HG03342 (cell line): Measurements from ENCODE around the gene SYT1.
"Not testable (repeated sequence)": the region's sequence is repeated elsewhere in the genome, so short reads cannot be mapped to it uniquely, and the experiment has no call there.

ENCODE experiments used
- ATAC-seq: cut with Tn5 transposase; IDR thresholded peaks from one replicate; pipeline ENCODE4 v1.9.1; 2021; ENCODE audit warnings: mild to moderate bottlenecking, moderate library complexity; ENCODE audit not compliant: unreplicated experiment

Gene SYT1

DNA sequence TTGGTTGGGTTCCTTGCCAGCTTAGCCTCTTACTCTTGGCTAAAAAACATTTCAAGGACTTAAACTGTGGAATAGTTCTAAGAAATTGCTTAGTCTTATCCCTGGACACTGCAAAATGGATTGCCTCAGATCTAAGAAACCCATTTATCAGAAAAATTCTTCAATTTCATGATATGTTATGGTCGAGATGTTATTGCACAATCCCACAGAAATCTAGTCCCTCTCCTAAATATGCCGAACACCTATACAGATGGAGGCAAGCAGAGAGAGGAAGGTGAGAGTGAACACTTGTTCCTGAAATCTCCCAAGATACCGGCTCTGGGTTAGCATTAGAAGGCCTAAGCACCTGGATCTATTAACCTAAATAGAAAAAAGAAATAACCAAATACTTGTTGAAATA is 559.0 kb downstream of the SYT1 start:
- no peak for ATAC-seq

DNA sequence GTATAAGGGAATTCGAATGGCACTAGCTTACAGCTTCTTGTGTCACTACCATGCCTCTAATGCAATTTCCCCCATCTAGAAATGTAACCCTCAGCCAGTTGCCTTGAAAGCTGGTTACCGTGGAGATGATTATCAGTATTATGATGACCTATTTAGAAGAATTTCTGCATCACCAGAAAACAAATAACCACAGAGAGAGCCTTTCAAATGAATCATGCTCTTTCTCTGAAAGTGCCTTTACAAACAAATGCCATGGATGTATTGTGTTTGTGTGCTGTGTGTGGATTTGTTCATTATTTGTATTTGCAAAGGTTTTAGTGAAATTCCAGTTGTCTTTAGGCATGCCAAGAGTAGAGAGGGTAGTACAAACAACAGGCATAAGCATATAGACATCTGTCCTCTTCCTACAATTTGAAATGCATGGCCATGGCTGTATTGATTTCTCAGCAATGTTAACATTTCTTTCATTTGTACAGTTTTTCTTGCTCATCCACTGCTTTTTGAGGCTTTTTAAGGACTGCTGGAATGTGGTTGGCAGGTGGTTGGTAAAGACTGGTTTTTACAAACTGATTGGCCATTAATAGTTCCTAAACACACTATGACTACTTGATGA is 559.6 kb downstream of the SYT1 start:
- ATAC-seq: no peak

DNA sequence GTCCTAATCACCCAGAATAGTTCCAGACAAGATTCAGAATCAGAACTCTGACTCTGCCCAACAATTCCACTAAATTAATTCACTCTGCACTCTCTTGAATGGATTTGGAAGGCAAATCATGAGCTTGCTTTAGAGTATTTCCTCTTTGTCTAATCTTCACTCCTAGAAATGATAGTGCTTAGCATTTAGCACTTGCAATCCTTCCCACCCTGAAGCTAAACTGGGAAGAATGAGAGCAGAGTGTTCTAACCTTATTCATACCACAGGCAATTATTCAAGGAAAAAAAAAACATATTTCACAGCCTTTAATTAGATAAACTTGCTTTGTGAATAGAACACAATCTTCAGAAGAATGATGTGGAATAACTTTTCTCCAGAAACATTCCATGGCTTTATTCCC is 561.5 kb downstream of the SYT1 start:
- ATAC-seq: no peak

DNA sequence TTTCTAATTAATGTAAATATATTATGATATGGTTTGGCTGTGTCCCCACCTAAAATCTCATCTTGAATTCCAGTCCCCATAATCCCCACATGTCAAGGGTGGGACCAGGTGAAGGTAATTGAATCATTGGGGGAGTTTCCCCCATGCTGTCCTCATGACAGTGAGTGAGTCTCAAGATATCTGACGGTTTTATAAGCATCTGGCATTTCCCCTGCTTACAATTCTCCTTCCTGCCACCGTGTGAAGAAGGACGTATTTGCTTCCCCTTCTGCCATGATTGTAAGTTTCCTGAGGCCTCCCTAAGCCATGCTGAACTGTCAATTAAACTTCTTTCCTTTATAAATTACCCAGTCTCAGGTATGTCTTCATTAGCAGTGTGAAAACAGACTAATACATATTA is 562.2 kb downstream of the SYT1 start:
- not testable (repeated sequence) for ATAC-seq

DNA sequence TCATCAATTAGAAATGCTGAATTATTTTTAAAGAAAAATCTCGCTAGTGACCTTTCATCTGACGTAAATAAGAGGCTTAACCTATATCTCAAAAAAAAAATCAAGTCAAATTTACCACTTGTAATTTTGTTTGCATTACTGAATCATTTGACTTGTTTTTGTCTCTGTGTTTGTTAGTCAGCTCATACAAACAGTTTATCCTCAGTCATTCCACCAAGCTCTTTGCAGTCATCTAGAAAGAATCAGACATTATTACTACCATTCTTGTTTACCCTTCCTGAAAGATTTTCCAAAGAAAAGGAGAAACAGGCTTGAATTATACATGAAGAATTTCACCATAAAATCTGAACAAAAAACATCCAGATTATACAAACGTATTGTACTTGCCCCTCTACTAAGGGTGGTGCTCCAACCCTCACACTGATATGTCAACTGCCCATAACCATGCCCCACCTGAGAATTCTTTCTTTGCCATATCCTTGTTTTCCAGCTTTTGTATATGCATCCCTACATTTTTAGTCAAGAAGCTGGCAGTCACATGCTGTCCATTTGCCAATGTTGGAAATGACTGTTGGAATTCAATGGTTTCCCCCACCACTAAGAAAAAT is 569.0 kb downstream of the SYT1 start:
- no peak for ATAC-seq

DNA sequence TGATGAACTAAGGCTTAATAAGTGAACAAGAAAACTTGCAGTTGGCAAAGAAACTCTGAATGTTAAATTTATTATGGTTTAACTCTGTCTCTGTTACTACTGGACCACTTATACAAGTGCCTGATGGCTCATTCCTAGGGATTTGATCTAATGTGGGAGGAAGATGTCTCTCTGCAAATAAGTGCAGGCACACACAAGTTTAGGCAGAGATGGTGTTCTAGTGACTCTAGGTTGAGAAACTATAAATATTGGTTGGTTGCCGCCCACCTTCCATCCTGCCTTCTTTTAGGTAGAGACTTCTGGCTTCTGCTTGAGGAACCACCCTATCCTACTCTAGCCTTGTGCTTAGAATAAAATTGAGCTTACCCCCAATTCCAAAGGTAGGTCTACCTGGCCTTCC is 570.0 kb downstream of the SYT1 start:
- no peak for ATAC-seq

DNA sequence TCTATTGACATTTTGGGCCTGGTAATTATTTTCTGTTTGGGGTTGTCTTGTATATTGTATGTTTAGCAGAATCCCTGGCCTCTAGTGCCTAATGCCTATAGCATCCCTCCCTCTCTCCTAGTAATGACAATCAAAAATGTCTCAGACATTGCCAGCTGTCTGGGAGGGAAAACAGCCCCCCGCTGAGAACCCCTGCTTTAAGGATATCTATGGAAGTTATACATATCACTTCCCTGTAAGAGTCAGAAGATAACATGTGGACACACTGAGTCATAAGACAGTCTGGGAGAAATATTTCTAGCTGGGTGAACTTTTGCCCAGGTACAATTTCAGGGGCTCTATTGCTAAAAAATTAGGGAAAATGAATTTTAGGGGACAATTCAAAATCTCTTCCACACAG is 571.2 kb downstream of the SYT1 start:
- ATAC-seq: no peak

DNA sequence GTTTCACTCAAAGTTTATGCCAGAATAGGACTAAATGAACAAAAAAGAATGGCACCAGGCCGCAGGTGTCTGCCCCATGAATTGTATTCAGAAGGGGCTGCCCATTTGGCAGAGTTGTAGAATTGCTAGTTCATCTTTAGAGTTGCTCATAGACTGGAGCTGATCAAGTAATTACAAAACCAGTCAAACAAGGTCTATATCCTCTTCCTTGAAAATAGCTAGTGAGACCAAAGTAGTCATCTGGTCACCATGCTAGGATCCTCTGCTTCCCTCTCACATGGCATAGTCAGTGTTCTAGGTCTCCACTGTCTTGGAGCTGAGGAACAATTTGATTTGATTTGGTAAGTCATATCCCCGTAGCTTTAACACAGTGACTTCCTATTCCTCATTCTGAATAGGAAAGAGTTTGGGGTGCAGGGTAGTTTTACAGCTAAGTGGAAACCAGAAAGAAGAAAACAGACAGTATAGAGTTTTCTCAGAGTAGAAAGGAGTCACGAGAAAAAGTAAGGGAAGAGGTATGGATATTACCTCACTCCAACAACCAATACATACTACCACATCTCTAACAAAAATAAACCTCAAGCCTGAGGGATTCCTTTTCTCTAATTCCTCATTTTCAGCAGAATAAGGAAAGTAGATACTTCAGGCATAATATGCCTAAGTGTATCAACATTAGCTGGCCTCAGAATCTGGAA is 574.1 kb downstream of the SYT1 start:
- no peak for ATAC-seq

DNA sequence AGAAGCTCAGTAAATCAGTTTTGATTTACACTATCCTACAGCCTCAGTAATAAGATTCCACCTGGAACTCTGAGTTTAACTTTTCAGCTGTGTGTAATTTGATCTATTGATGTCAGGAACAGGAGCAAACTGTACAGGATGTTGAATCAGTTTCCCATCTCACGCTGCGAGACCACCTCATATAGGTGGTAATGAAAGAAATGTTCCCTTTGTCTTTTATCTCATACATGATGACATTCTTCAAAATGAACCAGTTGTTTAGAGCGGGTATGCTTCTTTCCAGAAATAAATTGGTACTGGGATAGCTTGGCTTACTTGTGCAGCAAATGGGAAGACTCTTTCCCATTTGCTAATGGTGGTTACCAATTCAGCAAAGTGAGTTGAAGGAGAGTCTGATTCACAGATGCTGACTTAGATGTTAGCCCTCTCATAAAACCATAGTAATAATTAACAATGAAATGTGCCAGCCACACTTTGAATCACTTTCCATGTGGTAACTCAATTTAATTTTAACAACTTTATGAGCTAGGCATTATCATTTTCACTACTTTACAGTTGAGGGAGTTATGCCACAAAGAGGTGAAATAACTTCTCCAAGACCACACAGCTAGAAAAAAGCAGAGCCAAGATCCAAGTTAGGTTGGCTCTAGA is 574.7 kb downstream of the SYT1 start:
- no peak for ATAC-seq

DNA sequence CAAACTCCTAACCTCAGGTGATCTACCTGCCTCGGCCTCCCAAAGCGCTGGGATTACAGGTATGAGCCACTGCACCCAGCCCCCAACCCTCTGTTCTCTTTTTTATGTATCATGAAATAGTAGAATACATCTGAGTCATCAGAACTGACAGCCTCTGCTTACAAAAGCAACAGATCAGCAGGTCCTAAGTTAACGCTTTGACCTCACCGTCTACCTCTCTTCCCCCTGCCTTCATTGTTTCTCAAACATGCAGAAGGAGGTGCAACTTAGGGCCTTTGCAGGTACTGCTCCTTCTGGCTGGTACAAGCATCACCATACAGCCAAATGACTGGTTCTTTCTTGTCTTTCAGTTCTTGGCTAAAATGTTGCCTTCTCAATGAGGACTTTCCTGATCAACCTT is 577.0 kb downstream of the SYT1 start:
- no peak for ATAC-seq

DNA sequence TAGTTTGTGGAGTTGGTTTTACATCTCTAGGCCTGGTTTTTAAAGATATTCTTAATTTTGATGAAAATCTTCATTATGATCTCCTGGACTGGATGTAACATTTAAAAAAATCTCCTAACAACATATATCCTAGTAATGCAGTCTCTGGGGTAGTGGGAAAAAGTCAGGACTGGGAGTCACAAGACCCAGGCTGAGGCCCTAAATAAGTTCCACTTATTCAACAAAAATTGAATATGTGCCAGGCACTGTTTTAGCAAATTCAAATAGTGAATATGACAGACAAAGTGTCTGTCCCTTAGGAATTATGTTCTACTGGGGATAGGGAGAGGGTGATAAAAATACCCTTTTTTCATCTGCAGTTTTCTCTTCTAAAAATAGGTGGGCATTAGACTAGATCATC is 577.8 kb downstream of the SYT1 start:
- ATAC-seq: no peak

DNA sequence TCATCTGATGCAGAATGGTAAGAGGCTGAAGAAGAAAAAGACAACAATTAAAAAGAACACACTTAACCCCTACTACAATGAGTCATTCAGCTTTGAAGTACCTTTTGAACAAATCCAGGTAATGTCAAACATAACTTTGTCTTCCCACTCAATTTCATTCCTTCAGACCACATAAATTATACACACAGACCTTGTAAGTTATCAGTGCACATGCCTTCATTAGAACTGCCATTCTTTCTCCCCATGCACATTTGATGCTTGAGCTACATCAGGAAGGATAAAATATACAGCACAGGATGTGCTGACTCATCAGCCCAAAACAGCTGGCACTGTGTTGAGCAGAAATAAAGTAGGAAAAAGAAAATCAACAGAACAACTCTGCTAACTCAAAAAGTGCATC is 579.5 kb downstream of the SYT1 start:
- ATAC-seq: no peak

DNA sequence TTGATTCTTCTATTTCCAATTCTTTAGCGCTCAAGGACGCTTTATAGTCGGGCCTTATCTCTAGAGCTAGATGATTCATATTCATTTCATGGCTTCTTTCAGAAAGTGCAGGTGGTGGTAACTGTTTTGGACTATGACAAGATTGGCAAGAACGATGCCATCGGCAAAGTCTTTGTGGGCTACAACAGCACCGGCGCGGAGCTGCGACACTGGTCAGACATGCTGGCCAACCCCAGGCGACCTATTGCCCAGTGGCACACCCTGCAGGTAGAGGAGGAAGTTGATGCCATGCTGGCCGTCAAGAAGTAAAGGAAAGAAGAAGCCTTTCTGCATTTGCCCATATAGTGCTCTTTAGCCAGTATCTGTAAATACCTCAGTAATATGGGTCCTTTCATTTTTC is 584.2 kb downstream of the SYT1 start:
- no peak for ATAC-seq

DNA sequence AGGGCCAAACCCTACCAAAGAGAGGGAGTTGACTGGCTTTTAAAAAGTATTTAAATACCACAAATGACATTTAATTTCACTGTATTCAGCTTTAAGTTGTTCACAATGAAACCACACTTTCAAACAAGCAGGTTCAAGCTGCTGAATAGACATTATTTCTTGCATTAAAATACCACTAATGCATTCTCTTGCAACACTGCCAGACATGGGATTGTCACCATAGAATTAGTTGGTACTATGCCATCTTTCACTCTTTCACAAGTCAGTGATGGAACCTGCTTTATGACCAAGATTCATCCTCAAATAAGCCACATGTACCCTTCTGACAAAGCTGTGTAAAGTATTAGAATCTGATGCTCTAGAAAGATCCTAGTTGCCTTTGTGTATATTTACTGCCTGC is 586.8 kb downstream of the SYT1 start:
- no peak for ATAC-seq

DNA sequence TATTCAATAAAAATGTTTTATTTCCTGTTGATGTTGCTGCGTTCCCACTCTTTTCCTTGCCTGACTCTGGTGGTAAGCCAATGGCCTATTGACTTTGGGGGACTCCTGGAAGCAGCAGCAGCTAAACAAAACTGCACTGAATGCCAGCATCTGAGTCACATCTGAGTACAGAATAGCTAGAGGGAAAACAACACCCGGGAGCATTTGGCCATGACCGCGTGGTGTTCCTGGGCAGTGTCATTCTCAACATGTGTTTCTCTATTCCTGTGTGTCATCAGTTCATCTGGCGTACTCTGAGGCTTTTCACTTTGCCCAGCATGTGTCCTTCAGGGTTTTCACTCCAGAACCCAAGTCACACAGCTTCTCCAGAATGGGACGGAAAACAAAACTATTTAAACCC is 587.4 kb downstream of the SYT1 start:
- no peak for ATAC-seq

DNA sequence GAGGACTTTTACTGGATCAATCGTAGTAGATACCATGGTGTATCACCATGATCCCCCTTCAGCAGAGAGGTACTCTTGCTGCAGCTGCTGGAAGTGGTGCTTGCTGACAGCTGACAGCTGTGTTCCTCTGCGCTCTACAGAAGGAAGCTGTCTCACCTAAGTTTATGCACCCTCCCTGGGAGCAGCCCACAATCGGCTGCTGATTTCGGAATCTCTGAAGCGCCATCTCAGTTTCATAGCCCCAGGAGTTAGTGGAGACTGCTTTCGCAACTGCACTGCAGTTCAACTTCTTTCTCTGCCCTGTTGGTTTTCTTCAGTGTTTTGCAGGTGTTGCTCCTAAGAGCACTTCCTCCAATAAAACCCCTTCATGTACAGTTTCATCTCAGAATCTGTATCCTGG is 588.3 kb downstream of the SYT1 start:
- ATAC-seq: no peak

DNA sequence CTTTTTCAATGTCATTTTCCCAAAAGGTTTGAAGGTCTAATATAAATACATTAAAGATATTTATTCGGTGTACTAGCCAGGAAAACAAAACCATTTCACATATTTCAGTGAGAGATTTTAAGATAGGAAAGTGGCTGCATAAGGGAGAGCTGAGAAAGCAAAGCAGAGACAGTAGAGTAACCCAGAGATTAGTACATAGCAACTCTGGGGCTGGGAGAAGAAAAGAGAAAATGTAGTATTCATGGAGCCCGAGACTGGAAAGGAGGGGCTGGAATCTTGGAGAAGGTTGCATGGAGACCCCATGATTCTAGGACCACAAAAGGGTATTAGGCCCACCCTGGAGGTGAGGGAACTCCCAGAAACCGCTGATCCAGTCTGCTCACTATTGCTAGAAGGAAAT is 589.2 kb downstream of the SYT1 start:
- ATAC-seq: no peak

DNA sequence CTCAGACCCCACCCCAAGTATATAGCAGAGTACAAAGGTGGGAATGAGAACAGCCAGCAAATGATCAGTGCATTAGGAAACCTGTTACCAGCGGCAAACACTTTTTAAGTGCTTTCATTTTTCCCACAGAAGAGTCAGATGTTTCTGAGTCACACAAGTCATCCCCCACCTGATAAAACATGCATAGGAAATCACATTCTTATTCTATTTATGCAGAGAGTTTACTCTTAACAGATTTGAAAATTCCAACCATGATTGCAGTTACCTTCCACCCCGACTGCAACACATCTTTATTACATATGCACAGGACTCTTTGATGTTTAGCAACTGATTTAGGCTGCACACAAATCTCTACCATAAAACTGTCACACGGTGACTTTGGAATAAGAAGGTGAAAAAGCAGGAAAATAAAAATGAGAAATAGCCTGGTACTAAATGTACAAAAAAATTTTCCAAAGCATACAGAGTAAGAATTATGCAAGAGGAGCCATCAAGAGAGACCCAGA is 589.8 kb downstream of the SYT1 start:
- ATAC-seq: no peak

DNA sequence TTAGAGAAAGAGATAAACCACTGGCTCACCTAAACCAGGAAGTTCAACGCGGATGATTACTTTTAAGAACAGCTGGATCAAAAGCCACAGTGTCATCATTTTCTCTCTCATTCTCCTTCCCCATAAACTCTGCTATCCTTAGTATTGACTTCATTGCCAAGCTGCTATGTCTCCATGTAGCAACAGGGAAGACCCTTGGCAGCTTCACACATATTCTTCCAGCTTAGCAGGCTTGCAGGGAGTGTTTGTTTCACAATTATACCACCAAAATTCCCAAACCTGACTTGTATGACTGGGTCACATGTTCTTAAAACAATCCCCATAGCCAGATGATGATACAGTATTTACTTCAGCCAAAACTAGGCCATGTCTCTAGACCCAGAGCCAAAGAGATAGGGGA is 590.7 kb downstream of the SYT1 start:
- no peak for ATAC-seq

DNA sequence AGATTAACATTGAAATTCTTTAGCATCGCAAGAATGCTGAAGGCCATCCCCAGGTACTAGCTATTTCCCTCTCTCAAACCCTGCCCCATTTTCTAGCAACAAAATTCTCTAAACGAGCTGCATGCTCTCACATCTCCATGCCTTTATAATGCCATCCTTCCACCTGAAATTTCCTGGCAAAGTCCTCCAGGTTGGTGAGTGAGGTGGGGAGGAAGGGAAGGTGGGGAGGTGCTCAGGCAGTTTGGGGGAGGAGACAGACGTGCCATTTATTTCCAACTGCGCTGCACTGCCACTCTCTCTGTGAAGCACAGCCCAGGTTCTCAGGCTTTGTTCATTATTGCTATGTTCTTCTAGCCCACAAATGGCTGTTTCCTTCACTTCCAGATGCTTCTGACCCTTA is 617.7 kb downstream of the SYT1 start:
- no peak for ATAC-seq

DNA sequence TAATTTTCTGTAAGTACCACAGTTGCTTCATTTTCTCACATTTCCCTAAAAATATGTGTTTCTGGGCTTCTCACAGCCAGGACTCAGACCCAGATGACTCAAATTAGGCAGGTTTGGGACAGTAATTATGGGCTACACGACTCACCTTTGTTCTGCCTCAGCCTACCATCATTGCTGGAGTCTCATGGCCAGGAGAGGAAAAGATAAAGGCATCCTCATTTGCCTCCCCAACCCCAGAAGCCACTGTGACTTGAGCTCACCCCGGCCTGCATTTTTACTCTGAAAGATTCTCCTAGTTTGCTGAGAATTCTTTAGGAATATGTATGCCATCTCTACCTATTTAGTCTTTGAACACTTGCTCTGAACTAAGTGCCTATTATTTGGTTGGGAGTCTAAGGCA is 618.3 kb downstream of the SYT1 start:
- no peak for ATAC-seq

DNA sequence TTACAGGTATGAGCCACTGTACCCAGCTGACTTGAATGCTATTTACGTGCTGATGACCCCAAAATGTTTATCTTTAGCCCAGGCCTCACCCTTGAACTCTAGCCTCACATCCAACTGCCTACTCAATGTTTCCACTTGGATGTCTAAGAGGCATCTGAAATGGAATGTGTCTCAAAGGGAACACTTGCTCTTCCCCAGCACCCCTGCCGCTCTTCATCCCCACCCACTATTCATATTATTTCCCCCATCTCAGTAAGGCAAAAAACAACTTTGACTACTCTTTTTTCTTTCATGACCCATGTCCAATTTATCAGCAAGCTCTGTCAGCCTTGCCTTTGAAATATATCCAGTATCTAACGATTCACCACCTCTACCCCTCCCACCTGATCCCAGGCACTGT is 621.6 kb downstream of the SYT1 start:
- no peak for ATAC-seq
